Small intestine (tissue), 16 donors: ENCODE results near the gene C3orf20. TPM values are rescaled to one million over a fixed set of nuclear protein-coding genes. Genes with fewer than 3 reads are reported as not detected.

Source experiments
- DNase-seq, 2 donors: peaks; one replicate each; pipeline versions ENCODE4 v3.0.0 to v3.0.0-alpha.2; 2013
- FAIRE-seq: peaks from 2 replicates; lab custom pipeline; 2012; peaks lifted over from hg19 to GRCh38; lab: Jason Lieb, UNC
- H3K27ac ChIP-seq, 3 donors: one replicate each; pipeline ENCODE4 v1.5.1; 2013; ENCODE audit warnings: low read length in 2 of 3, mild to moderate bottlenecking in 2 of 3, control low read depth in 1 of 3, inconsistent platforms in 1 of 3, low read depth in 1 of 3, moderate library complexity in 1 of 3
- H3K27me3 ChIP-seq, 3 donors: one replicate each; pipeline ENCODE4 v1.6.1; 2013; ENCODE audit warnings: low read length in 3 of 3, inconsistent platforms in 1 of 3; ENCODE audit not compliant: control insufficient read depth in 3 of 3, insufficient read depth in 3 of 3
- H3K36me3 ChIP-seq, 3 donors: one replicate each; pipeline ENCODE4 v1.6.1; 2013; ENCODE audit warnings: low read length in 3 of 3, inconsistent platforms in 1 of 3, low read depth in 1 of 3, mild to moderate bottlenecking in 1 of 3, moderate library complexity in 1 of 3; ENCODE audit not compliant: control insufficient read depth in 3 of 3, insufficient read depth in 2 of 3
- H3K4me1 ChIP-seq, 3 donors: one replicate each; pipeline ENCODE4 v1.6.1; 2013; ENCODE audit warnings: low read length in 2 of 3, inconsistent platforms in 1 of 3, low read depth in 1 of 3, mild to moderate bottlenecking in 1 of 3, moderate library complexity in 1 of 3; ENCODE audit not compliant: control insufficient read depth in 3 of 3, insufficient read depth in 2 of 3
- H3K4me3 ChIP-seq, 3 donors: one replicate each; pipeline ENCODE4 v1.5.1; 2013; ENCODE audit warnings: low read length in 3 of 3, control low read depth in 1 of 3, inconsistent platforms in 1 of 3, low read depth in 1 of 3, mild to moderate bottlenecking in 1 of 3, moderate library complexity in 1 of 3
- H3K9me3 ChIP-seq, 2 donors: one replicate each; pipeline ENCODE4 v1.6.1; 2013; ENCODE audit warnings: low read depth in 1 of 2, low read length in 1 of 2; ENCODE audit not compliant: control insufficient read depth in 2 of 2, insufficient read depth in 1 of 2
- WGBS, 3 donors: extraction: QIAGEN DNeasy Blood & Tissue Kit; methylation state at CpG; one replicate each; pipeline ENCODE4 v1.1.7; 2013; 5-methylcytosine and 5-hydroxymethylcytosine counted together
- long read RNA-seq, 10 donors: transcript quantifications; one replicate each; lab custom pipeline, GENCODE V29; 2026
- polyA plus RNA-seq, 4 donors: library from polyadenylated mRNA; stranded (reverse) in 3 of 4; unstranded in 1 of 4; fragments of 200-250 nt in 3 of 4; fragments of 120-200 nt in 1 of 4; gene quantifications; one replicate each; pipeline versions ENCODE4 v1.2.1 to v1.2.3, GENCODE V29; 2013
- donor health status: healthy with polysubstance abuse.
- donor health status: control.
- donor health status: control.
- donor health status: Bipolar disorder and iron deficiency.
- donor health status: healthy.

The C3orf20 gene
- polyA plus RNA-seq: under 1 TPM in 2 of 4 donors, not detected in 2; 0.01 to 0.07 TPM
- long read RNA-seq, donor 1: 0 reads
- long read RNA-seq, donor 2: 0 reads
- long read RNA-seq, donor 3: 0 reads
- long read RNA-seq, donor 4: 0 reads
- long read RNA-seq, donor 5: 0 reads
- long read RNA-seq, donor 6: 0 reads
- long read RNA-seq, donor 7: 0 reads
- long read RNA-seq, donor 8: 0 reads
- long read RNA-seq, donor 9: 0 reads
- long read RNA-seq, donor 10: 0 reads

DNA sequence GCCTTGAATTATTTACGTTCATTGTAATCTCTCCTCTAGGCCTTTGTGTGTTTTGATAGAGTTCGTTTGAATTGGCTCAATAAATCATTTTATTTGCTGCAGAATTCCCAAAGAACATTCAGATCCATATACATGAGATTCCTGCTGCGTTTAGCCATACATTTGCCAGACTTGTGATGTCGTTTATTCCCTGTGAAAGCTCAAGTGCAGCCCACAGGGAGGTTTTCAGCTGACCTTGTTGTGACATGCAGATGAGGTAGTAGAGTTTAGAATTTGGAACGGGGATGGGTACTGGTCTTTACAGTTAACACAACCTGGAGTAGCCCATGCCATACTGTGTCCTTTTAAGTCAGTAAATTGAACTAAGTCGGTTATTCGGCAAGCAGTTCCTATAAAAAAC, at the start of gene C3orf20:
TSS of gene C3orf20 (plus strand) at position 301 of the 400 bp plus-strand sequence. CDS start 7,573 bp downstream, outside the sequence.
- Histone ChIP-seq H3K4me3 (no peak within 1 kb of the TSS), H3K27me3 (no peaks in the 10 kb centered on the region), H3K36me3 (peaks cover 11 to 22% (median 19%) of the 10 kb centered on the region in 3 donors), H3K9me3 (no peaks in the 10 kb centered on the region), H3K27ac (no peak within 1 kb of the TSS), H3K4me1 (no peaks in the 10 kb centered on the region)
- FAIRE-seq: no peak
- DNase-seq: no peak
- WGBS, 3 donors: 76 to 81% (median 76%) methylated on average over 7 of the region's 7 CpGs

GRCh38 chr3:14625443-14625842, 49.5 kb upstream of the C3orf20 start:
- Histone ChIP-seq H3K27me3 (peaks cover 0 to 5% (median 0%) of the 10 kb centered on the region in 3 donors), H3K36me3 (no peaks in the 10 kb centered on the region), H3K4me3 (no peak overlapping the region), H3K9me3 (peaks cover 0 to 7% of the 10 kb centered on the region in 2 donors), H3K27ac (no peak overlapping the region), H3K4me1 (no peaks in the 10 kb centered on the region)
- FAIRE-seq (no peak), DNase-seq (no peak)
- WGBS, 3 donors: 79 to 90% (median 80%) methylated on average over 6 of the region's 6 CpGs

GRCh38 chr3:14627815-14628214, 47.1 kb upstream of the C3orf20 start:
- H3K27ac ChIP-seq: no peak overlapping the region
- peaks cover 0 to 7% of the 10 kb centered on the region in 2 donors for H3K9me3 ChIP-seq
- FAIRE-seq: no peak
- DNase-seq: no peak
- no peaks in the 10 kb centered on the region for H3K36me3 ChIP-seq
- no peaks in the 10 kb centered on the region for H3K4me1 ChIP-seq
- whole genome bisulfite sequencing, 3 donors: 82 to 89% (median 83%) methylated on average over 6 of the region's 6 CpGs
- H3K27me3 ChIP-seq: peaks cover 0 to 2% (median 0%) of the 10 kb centered on the region in 3 donors
- no peak overlapping the region for H3K4me3 ChIP-seq

DNA sequence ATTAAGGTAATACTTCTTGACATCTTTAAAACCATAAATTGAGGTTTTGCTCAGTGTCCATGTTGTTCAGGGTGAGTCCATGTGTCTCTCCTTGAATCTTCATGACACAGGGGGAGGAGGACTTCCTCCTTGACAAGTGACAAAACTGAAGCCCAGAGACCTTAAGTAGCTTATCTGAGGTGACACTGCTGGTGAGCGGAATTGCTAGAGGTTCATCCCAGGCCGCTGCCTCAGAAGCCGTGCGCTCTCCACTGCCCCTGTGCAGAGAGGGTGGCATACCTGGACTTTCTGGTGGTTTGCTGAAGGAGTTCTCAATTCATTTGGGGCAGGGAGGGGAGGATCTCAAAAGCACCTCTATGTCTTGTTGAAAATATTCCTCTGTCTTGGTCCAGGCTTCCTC, 46.5 kb upstream of the C3orf20 start:
- FAIRE-seq: no peak

DNA sequence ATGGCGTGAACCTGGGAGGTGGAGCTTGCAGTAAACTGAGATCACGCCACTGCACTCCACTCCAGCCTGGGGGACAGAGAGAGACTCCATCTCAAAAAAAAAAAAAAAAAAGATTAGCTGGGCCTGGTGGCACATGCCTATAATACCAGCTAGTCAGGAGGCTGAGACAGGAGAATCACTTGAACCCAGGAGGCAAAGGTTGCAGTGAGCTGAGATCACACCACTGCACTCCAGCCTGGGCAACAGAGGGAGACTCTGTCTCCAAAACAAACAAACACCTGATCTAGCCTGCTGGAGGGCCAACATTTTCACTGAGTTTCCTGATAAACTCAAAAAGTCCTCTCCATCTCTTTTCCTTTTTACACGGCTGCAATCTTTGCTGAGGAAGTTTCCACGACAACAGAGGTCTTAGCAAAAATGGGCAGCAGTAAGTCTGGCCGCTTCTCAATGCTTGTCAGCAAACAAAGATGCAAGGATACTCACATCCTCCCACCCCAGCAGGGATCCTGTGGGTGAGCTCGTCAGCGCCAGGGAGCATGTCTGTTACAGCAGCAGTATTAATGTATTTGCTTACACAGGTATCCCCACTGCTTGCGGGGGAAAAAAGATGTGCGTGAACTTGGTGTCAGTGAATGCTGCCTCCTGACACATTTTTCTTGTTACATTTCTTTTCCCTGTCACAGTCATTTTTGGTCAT, 44.4 kb upstream of the C3orf20 start:
- Histone ChIP-seq H3K4me3 (no peak overlapping the region), H3K36me3 (no peaks in the 10 kb centered on the region), H3K9me3 (peaks cover 0 to 7% of the 10 kb centered on the region in 2 donors), H3K27me3 (peaks cover 0 to 2% (median 0%) of the 10 kb centered on the region in 3 donors), H3K27ac (no peak overlapping the region), H3K4me1 (no peaks in the 10 kb centered on the region)
- FAIRE-seq (no peak), DNase-seq (no peak)
- WGBS, 3 donors: 78 to 79% (median 78%) methylated on average over 9 of the region's 9 CpGs

More for the DNA sequence above, 46.5 kb upstream of the C3orf20 start:
- no peak overlapping the region for H3K27ac ChIP-seq
- no peak for DNase-seq
- no peaks in the 10 kb centered on the region for H3K36me3 ChIP-seq
- H3K27me3 ChIP-seq: peaks cover 0 to 2% (median 0%) of the 10 kb centered on the region in 3 donors
- no peaks in the 10 kb centered on the region for H3K4me1 ChIP-seq
- peaks cover 0 to 7% of the 10 kb centered on the region in 2 donors for H3K9me3 ChIP-seq
- H3K4me3 ChIP-seq: no peak overlapping the region
- WGBS, 3 donors: 63 to 74% (median 67%) methylated on average over 4 of the region's 4 CpGs

DNA sequence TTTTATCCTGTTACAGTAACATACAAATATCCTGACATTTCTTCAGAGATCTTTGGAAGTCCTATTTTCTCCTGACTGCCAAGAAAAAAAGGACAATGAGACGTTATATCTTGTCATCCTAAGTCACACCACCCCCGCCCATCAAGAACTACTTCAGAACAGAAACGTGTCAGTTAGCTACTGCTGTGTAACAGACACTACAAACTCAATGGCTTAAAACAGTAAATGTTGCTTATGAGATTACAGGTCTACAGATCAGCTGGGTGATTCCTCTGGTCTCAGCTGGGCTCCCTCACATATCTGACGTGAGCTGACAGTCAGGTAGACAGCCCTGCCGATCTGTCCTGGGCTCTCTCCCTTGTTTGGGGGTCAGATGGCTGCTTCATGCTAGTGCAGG, 43.8 kb upstream of the C3orf20 start:
- 79 to 87% (median 85%) methylated on average over 5 of the region's 5 CpGs for WGBS, 3 donors
- no peak overlapping the region for H3K27ac ChIP-seq
- no peak for FAIRE-seq

GRCh38 chr3:14631687-14632441, 43.1 kb upstream of the C3orf20 start:
- Histone ChIP-seq H3K36me3 (no peaks in the 10 kb centered on the region), H3K27me3 (peaks cover 0 to 3% (median 2%) of the 10 kb centered on the region in 3 donors), H3K27ac (no peak overlapping the region), H3K4me3 (no peak overlapping the region), H3K9me3 (peaks cover 0 to 7% of the 10 kb centered on the region in 2 donors), H3K4me1 (no peaks in the 10 kb centered on the region)
- 81 to 90% (median 87%) methylated on average over 8 of the region's 8 CpGs for WGBS, 3 donors
- no peak for DNase-seq
- FAIRE-seq: no peak

More for the DNA sequence above, 43.8 kb upstream of the C3orf20 start:
- H3K4me3 ChIP-seq: no peak overlapping the region
- no peaks in the 10 kb centered on the region for H3K4me1 ChIP-seq
- peaks cover 0 to 2% (median 0%) of the 10 kb centered on the region in 3 donors for H3K27me3 ChIP-seq
- DNase-seq: no peak
- peaks cover 0 to 7% of the 10 kb centered on the region in 2 donors for H3K9me3 ChIP-seq
- H3K36me3 ChIP-seq: no peaks in the 10 kb centered on the region

DNA sequence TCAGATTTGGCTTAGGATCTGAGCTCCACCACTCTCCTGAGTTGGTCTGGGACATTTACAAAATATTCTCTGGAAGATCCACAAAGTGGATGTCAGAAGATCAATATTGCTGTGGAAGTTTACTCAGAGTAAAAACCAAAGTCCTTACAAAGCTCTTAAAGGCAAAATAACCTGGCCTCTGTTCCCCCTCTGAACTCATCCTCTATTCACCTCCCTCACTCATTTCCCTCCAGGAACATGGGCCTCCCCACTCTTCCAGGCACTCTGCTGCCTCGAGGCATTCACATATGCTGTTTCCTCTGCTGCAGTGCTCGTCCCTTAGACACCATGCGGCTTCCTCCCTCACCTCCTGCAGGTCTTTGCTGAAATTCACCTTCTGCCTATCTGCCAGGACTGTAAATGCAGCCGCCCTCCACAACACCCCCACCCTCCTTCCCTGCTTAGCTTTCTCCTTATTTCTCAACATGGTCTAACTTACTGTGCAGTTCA, 42.5 kb upstream of the C3orf20 start:
- Histone ChIP-seq H3K27ac (no peak overlapping the region), H3K4me1 (no peaks in the 10 kb centered on the region), H3K27me3 (peaks cover 0 to 3% (median 2%) of the 10 kb centered on the region in 3 donors), H3K9me3 (peaks cover 0 to 7% of the 10 kb centered on the region in 2 donors), H3K36me3 (no peaks in the 10 kb centered on the region), H3K4me3 (no peak overlapping the region)
- FAIRE-seq: no peak
- 48 to 57% (median 56%) methylated on average over 4 of the region's 4 CpGs for WGBS, 3 donors
- no peak for DNase-seq
